Liver (tissue), 9 donors: Measurements from ENCODE around the gene AGAP2. TPM values are rescaled to one million over a fixed set of nuclear protein-coding genes. Genes with fewer than 3 reads are reported as not detected.

Experiments
- DNase-seq: peaks from one replicate; pipeline ENCODE4 v3.0.0-alpha.2; 2017; ENCODE audit warnings: low spot score
- H3K27ac ChIP-seq, 2 donors: one replicate each; pipeline ENCODE4 v1.7.0; 2013; ENCODE audit warnings: inconsistent platforms in 2 of 2, low read length in 2 of 2, control low read depth in 1 of 2, low read depth in 1 of 2, mild to moderate bottlenecking in 1 of 2
- H3K27me3 ChIP-seq, 4 donors: one replicate each; pipeline versions ENCODE4 v1.6.1 to v1.7.0; 2013; ENCODE audit warnings: low read length in 3 of 4, inconsistent platforms in 1 of 4, mild to moderate bottlenecking in 1 of 4, moderate library complexity in 1 of 4; ENCODE audit not compliant: control insufficient read depth in 4 of 4, insufficient read depth in 4 of 4
- H3K36me3 ChIP-seq, 4 donors: one replicate each; pipeline versions ENCODE4 v1.6.1 to v1.7.0; 2013; ENCODE audit warnings: low read length in 3 of 4, mild to moderate bottlenecking in 3 of 4, low read depth in 1 of 4, moderate library complexity in 1 of 4; ENCODE audit not compliant: control insufficient read depth in 4 of 4, insufficient read depth in 3 of 4
- H3K4me1 ChIP-seq, 4 donors: one replicate each; pipeline versions ENCODE4 v1.6.1 to v1.7.0; 2013; ENCODE audit warnings: low read length in 3 of 4, mild to moderate bottlenecking in 3 of 4, moderate library complexity in 1 of 4; ENCODE audit not compliant: control insufficient read depth in 4 of 4, insufficient read depth in 4 of 4
- H3K4me3 ChIP-seq, 3 donors: one replicate each; pipeline versions ENCODE4 v1.6.1 to v1.7.0; 2013; ENCODE audit warnings: low read length in 3 of 3, control low read depth in 1 of 3, low read depth in 1 of 3, mild to moderate bottlenecking in 1 of 3
- H3K9ac ChIP-seq, 2 donors: one replicate each; pipeline ENCODE4 v1.7.0; 2013; ENCODE audit warnings: low read length in 2 of 2, mild to moderate bottlenecking in 2 of 2, moderate library complexity in 2 of 2, control low read depth in 1 of 2, low read depth in 1 of 2
- H3K9me3 ChIP-seq, 4 donors: one replicate each; pipeline versions ENCODE4 v1.6.1 to v1.7.0; 2013; ENCODE audit warnings: low read length in 3 of 4; ENCODE audit not compliant: control insufficient read depth in 4 of 4
- ATF3 ChIP-seq: IDR thresholded peaks from 2 replicates; pipeline ENCODE4 v1.6.1; 2016; ENCODE audit warnings: antibody characterized with exemption
- EGR1 ChIP-seq, 2 donors: IDR thresholded peaks; 2 replicates each; pipeline ENCODE4 v1.6.1; 2016 to 2018; ENCODE audit warnings: antibody characterized with exemption in 2 of 2, low read depth in 2 of 2
- FOXA2 ChIP-seq: IDR thresholded peaks from 2 replicates; pipeline ENCODE4 v1.6.1; 2016; ENCODE audit warnings: antibody characterized with exemption
- HNF4A ChIP-seq, 2 donors: conservative IDR thresholded peaks; 2 replicates each; pipeline ENCODE4 v1.6.1; 2016; ENCODE audit warnings: antibody characterized with exemption in 2 of 2, mild to moderate bottlenecking in 2 of 2
- JUND ChIP-seq, 2 donors: IDR thresholded peaks; 2 replicates each; pipeline ENCODE4 v1.6.1; 2016; ENCODE audit warnings: antibody characterized with exemption in 2 of 2
- MAX ChIP-seq: IDR thresholded peaks from 2 replicates; pipeline ENCODE4 v1.6.1; 2016; ENCODE audit warnings: antibody characterized with exemption
- NR2F2 ChIP-seq: IDR thresholded peaks from 2 replicates; pipeline ENCODE4 v1.6.1; 2016; ENCODE audit warnings: antibody characterized with exemption
- RAD21 ChIP-seq, 2 donors: IDR thresholded peaks; 2 replicates each; pipeline ENCODE4 v1.6.1; 2016; ENCODE audit warnings: antibody characterized with exemption in 2 of 2, mild to moderate bottlenecking in 2 of 2
- TAF1 ChIP-seq: conservative IDR thresholded peaks from 2 replicates; pipeline ENCODE4 v1.6.1; 2016; ENCODE audit warnings: antibody characterized with exemption, mild to moderate bottlenecking
- YY1 ChIP-seq: IDR thresholded peaks from 2 replicates; pipeline ENCODE4 v1.6.1; 2016; ENCODE audit warnings: antibody characterized with exemption, mild to moderate bottlenecking
- WGBS: extraction: QIAGEN DNeasy Blood & Tissue Kit; methylation state at CpG from one replicate; pipeline ENCODE4 v1.1.7; 2013; 5-methylcytosine and 5-hydroxymethylcytosine counted together
- polyA plus RNA-seq, 2 donors: library from polyadenylated mRNA; stranded (reverse) in 1 of 2; unstranded in 1 of 2; fragments of 200-250 nt in 1 of 2; fragments of >200 nt in 1 of 2; fragmentation: Nextera tagmentation in 1 of 2; extraction: Ambion mirVana in 1 of 2; gene quantifications; one replicate each; pipeline versions ENCODE4 v1.2.1 to v1.2.3, GENCODE V29; 2013 to 2015
- total RNA-seq, 2 donors: library from RNA; depleted of rRNA; stranded (reverse); fragments of >200 nt; gene quantifications; one replicate each; pipeline ENCODE4 v1.2.3, GENCODE V29; 2014
- TF ChIP-seq, protein P1 (sequence below): IDR thresholded peaks from 2 replicates; pipeline ENCODE4 v1.6.1; 2016; ENCODE audit warnings: antibody characterized with exemption, mild to moderate bottlenecking
- TF ChIP-seq, protein P2 (sequence below): IDR thresholded peaks from 2 replicates; pipeline ENCODE4 v1.6.1; 2016; ENCODE audit warnings: antibody characterized with exemption
- donor health status: healthy.
- donor health status: healthy.
- donor health status: healthy.
- donor health status: healthy.
- donor health status: healthy.

The AGAP2 gene
- total and polyA plus RNA-seq, 4 donors = 0.18 to 1.7 (median 0.64) TPM

GRCh38 chr12:57767876-57768275, 29.3 kb upstream of the AGAP2 start:
- Histone ChIP-seq H3K27me3 (peaks cover 0 to 14% (median 6%) of the 10 kb centered on the region in 4 donors), H3K9me3 (no peaks in the 10 kb centered on the region), H3K4me3 (no peak overlapping the region), H3K4me1 (peaks cover 11 to 36% (median 29%) of the 10 kb centered on the region in 4 donors), H3K27ac (no peak overlapping the region), H3K36me3 (peaks cover 8 to 19% (median 14%) of the 10 kb centered on the region in 4 donors), H3K9ac (no peak overlapping the region)
- TF ChIP-seq, protein P1, sequence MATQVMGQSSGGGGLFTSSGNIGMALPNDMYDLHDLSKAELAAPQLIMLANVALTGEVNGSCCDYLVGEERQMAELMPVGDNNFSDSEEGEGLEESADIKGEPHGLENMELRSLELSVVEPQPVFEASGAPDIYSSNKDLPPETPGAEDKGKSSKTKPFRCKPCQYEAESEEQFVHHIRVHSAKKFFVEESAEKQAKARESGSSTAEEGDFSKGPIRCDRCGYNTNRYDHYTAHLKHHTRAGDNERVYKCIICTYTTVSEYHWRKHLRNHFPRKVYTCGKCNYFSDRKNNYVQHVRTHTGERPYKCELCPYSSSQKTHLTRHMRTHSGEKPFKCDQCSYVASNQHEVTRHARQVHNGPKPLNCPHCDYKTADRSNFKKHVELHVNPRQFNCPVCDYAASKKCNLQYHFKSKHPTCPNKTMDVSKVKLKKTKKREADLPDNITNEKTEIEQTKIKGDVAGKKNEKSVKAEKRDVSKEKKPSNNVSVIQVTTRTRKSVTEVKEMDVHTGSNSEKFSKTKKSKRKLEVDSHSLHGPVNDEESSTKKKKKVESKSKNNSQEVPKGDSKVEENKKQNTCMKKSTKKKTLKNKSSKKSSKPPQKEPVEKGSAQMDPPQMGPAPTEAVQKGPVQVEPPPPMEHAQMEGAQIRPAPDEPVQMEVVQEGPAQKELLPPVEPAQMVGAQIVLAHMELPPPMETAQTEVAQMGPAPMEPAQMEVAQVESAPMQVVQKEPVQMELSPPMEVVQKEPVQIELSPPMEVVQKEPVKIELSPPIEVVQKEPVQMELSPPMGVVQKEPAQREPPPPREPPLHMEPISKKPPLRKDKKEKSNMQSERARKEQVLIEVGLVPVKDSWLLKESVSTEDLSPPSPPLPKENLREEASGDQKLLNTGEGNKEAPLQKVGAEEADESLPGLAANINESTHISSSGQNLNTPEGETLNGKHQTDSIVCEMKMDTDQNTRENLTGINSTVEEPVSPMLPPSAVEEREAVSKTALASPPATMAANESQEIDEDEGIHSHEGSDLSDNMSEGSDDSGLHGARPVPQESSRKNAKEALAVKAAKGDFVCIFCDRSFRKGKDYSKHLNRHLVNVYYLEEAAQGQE = no peak
- TF ChIP-seq FOXA2 (no peak), RAD21 (IDR thresholded peaks at IDR 0.05) (no peak), TAF1 (no peak), YY1 (no peak), JUND (IDR thresholded peaks at IDR 0.05) (no peak), ATF3 (no peak), HNF4A (conservative IDR thresholded peaks at IDR 0.05) (no peak), MAX (no peak)
- TF ChIP-seq, protein P2, sequence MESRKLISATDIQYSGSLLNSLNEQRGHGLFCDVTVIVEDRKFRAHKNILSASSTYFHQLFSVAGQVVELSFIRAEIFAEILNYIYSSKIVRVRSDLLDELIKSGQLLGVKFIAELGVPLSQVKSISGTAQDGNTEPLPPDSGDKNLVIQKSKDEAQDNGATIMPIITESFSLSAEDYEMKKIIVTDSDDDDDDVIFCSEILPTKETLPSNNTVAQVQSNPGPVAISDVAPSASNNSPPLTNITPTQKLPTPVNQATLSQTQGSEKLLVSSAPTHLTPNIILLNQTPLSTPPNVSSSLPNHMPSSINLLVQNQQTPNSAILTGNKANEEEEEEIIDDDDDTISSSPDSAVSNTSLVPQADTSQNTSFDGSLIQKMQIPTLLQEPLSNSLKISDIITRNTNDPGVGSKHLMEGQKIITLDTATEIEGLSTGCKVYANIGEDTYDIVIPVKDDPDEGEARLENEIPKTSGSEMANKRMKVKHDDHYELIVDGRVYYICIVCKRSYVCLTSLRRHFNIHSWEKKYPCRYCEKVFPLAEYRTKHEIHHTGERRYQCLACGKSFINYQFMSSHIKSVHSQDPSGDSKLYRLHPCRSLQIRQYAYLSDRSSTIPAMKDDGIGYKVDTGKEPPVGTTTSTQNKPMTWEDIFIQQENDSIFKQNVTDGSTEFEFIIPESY = no peak
- WGBS = 96% methylated on average over 3 of the region's 3 CpGs
- DNase-seq = no peak

DNA sequence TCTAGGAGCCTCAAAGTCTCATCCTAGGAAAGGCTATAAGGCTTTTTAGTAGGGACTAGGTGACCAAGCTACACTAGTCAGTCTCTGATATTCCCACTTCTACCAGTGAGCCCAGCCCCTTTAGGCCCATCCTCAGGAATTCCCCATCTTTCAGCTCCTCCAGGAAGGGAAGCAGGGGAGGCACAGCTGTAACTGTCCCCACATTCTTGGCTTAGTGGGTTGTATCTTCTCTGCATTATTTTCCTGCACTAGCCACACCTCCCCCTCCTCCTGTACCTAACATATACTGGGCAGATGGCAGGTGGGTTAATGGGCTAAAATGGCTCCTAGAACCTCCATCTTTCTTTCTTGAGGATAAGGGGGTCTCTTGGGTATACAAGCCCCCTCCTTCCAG, 28.8 kb upstream of the AGAP2 start:
- Histone ChIP-seq H3K27me3 (peaks cover 0 to 14% (median 6%) of the 10 kb centered on the region in 4 donors), H3K27ac (no peak overlapping the region), H3K9ac (no peak overlapping the region), H3K4me1 (peaks cover 11 to 34% (median 28%) of the 10 kb centered on the region in 4 donors), H3K9me3 (no peaks in the 10 kb centered on the region), H3K4me3 (no peak overlapping the region), H3K36me3 (peaks cover 8 to 19% (median 14%) of the 10 kb centered on the region in 4 donors)
- no peak for DNase-seq
- no peak for TF ChIP-seq NR2F2
- no peak for TF ChIP-seq EGR1 (IDR thresholded peaks at IDR 0.05; ENCODE audit: low read depth in 2 of 2)
- TF ChIP-seq MAX = no peak
- no peak for TF ChIP-seq YY1
- no peak for TF ChIP-seq TAF1
- TF ChIP-seq, protein P1 = no peak
